Measurements from ENCODE around the gene VPS13A. TPM values are rescaled to one million over a fixed set of nuclear protein-coding genes. Genes with fewer than 3 reads are reported as not detected.

VPS13A gene
- total and polyA plus RNA-seq, 2 donors (not counting 1 experiment from before 2014, with no cell fraction given): 12.8 to 39.3 TPM

- no peaks in the 10 kb centered on the region for H3K79me2 ChIP-seq (ENCODE audit: control insufficient read depth, insufficient read depth, low read length)
- H3K27me3 ChIP-seq (ENCODE audit: control insufficient read depth, insufficient read depth, low read length): no peaks in the 10 kb centered on the region
- no peak overlapping the region for H3K4me3 ChIP-seq (replicated peaks in 1 of 4; ENCODE audit: control extremely low read depth in 1 of 4, insufficient read depth in 1 of 4, low read depth in 3 of 4, low read length in 4 of 4)
- no peaks in the 10 kb centered on the region for H4K20me1 ChIP-seq (ENCODE audit: control insufficient read depth, extremely low read depth, insufficient read depth, low read length)
- H3K27ac ChIP-seq (ENCODE audit: insufficient read depth, low read length): no peak overlapping the region
- H2AFZ ChIP-seq (ENCODE audit: low read length): no peak overlapping the region
- H3K9ac ChIP-seq (ENCODE audit: insufficient read depth, low read length): no peak overlapping the region
- no peak for TF ChIP-seq CTCF (conservative IDR thresholded peaks at IDR 0.05 in 1 of 2, IDR thresholded peaks at IDR 0.05 in 1 of 2; ENCODE audit: low read depth in 1 of 2, low read length in 2 of 2)
- TF ChIP-seq EZH2 (IDR thresholded peaks at IDR 0.05; ENCODE audit: low read length, missing control alignments): no peak
- DNase-seq (ENCODE audit: low read depth in 2 of 2): no peak
- no peak overlapping the region for H3K4me2 ChIP-seq (ENCODE audit: extremely low read depth, insufficient read depth, low read length)
- no peaks in the 10 kb centered on the region for H3K36me3 ChIP-seq (ENCODE audit: control insufficient read depth, insufficient read depth, low read length)
- H3K4me1 ChIP-seq (ENCODE audit: control insufficient read depth, extremely low read depth, insufficient read depth, low read length): no peaks in the 10 kb centered on the region
- no peaks in the 10 kb centered on the region for H3K9me3 ChIP-seq (ENCODE audit: control insufficient read depth, insufficient read depth, low read depth, low read length)
Observed at GRCh38 chr9:77460938-77461337, 283.6 kb downstream of the VPS13A start.

- Histone ChIP-seq H3K27ac (ENCODE audit: insufficient read depth, low read length) (no peak overlapping the region), H3K4me1 (ENCODE audit: control insufficient read depth, extremely low read depth, insufficient read depth, low read length) (no peaks in the 10 kb centered on the region), H3K4me2 (ENCODE audit: extremely low read depth, insufficient read depth, low read length) (no peak overlapping the region), H3K4me3 (replicated peaks in 1 of 4; ENCODE audit: control extremely low read depth in 1 of 4, insufficient read depth in 1 of 4, low read depth in 3 of 4, low read length in 4 of 4) (no peak overlapping the region), H3K79me2 (ENCODE audit: control insufficient read depth, insufficient read depth, low read length) (no peaks in the 10 kb centered on the region), H3K9ac (ENCODE audit: insufficient read depth, low read length) (no peak overlapping the region), H3K27me3 (ENCODE audit: control insufficient read depth, insufficient read depth, low read length) (no peaks in the 10 kb centered on the region), H3K36me3 (ENCODE audit: control insufficient read depth, insufficient read depth, low read length) (no peaks in the 10 kb centered on the region), H3K9me3 (ENCODE audit: control insufficient read depth, insufficient read depth, low read depth, low read length) (no peaks in the 10 kb centered on the region), H4K20me1 (ENCODE audit: control insufficient read depth, extremely low read depth, insufficient read depth, low read length) (no peaks in the 10 kb centered on the region), H2AFZ (ENCODE audit: low read length) (no peak overlapping the region)
- TF ChIP-seq EZH2 (IDR thresholded peaks at IDR 0.05; ENCODE audit: low read length, missing control alignments) (no peak), CTCF (conservative IDR thresholded peaks at IDR 0.05 in 1 of 2, IDR thresholded peaks at IDR 0.05 in 1 of 2; ENCODE audit: low read depth in 1 of 2, low read length in 2 of 2) (no peak)
- DNase-seq (ENCODE audit: low read depth in 2 of 2): no peak
Observed at GRCh38 chr9:77462066-77462465, 284.7 kb downstream of the VPS13A start.

- H3K79me2 ChIP-seq (ENCODE audit: control insufficient read depth, insufficient read depth, low read length): no peaks in the 10 kb centered on the region
- H3K9ac ChIP-seq (ENCODE audit: insufficient read depth, low read length): no peak overlapping the region
- no peaks in the 10 kb centered on the region for H3K36me3 ChIP-seq (ENCODE audit: control insufficient read depth, insufficient read depth, low read length)
- H3K27ac ChIP-seq (ENCODE audit: insufficient read depth, low read length): no peak overlapping the region
- TF ChIP-seq EZH2 (IDR thresholded peaks at IDR 0.05; ENCODE audit: low read length, missing control alignments) (no peak), CTCF (conservative IDR thresholded peaks at IDR 0.05 in 1 of 2, IDR thresholded peaks at IDR 0.05 in 1 of 2; ENCODE audit: low read depth in 1 of 2, low read length in 2 of 2) (no peak)
- no peak for DNase-seq (ENCODE audit: low read depth in 2 of 2)
- H2AFZ ChIP-seq (ENCODE audit: low read length): no peak overlapping the region
- H3K4me3 ChIP-seq (replicated peaks in 1 of 4; ENCODE audit: control extremely low read depth in 1 of 4, insufficient read depth in 1 of 4, low read depth in 3 of 4, low read length in 4 of 4): no peak overlapping the region
- no peaks in the 10 kb centered on the region for H4K20me1 ChIP-seq (ENCODE audit: control insufficient read depth, extremely low read depth, insufficient read depth, low read length)
- no peaks in the 10 kb centered on the region for H3K9me3 ChIP-seq (ENCODE audit: control insufficient read depth, insufficient read depth, low read depth, low read length)
- no peaks in the 10 kb centered on the region for H3K27me3 ChIP-seq (ENCODE audit: control insufficient read depth, insufficient read depth, low read length)
- no peaks in the 10 kb centered on the region for H3K4me1 ChIP-seq (ENCODE audit: control insufficient read depth, extremely low read depth, insufficient read depth, low read length)
- no peak overlapping the region for H3K4me2 ChIP-seq (ENCODE audit: extremely low read depth, insufficient read depth, low read length)
Observed at GRCh38 chr9:77463151-77463550, 285.8 kb downstream of the VPS13A start.

Data from fibroblast of lung (primary cell).